Measurements from ENCODE around the gene UROC1. TPM values are rescaled to one million over a fixed set of nuclear protein-coding genes. Genes with fewer than 3 reads are reported as not detected.

UROC1 gene
- total and polyA plus RNA-seq, 2 of the 13 experiments (the other 11 are each of a cell fraction or from before 2014, with no cell fraction given) = 0.71 to 1.3 TPM

DNA sequence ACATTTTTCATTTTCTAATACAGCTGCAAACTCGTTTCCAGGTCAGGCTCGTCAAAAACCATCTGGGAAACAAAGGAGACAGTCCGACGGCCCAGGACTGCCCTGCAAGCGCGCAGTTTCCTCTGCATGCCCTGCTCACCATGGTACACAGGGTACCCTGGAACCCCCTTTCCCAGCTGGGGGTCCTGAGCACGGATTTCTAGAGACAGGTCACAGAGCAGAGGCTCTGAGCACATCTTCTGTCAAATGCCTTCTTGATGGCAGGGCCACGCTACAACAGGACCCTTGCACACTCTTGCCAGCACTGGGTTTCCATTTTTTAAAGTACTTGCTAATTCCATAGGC, 50.0 kb downstream of the UROC1 start (continued):
- no peak for TF ChIP-seq ARID3A (IDR thresholded peaks at IDR 0.05; ENCODE audit: low read depth, low read length)
- TF ChIP-seq PITX1 (CRISPR knock-in tag; IDR thresholded peaks at IDR 0.05) = no peak
- no peak for TF ChIP-seq NFATC3 (CRISPR knock-in tag; IDR thresholded peaks at IDR 0.05)
- TF ChIP-seq ZNF431 (CRISPR knock-in tag; IDR thresholded peaks at IDR 0.05; ENCODE audit: borderline replicate concordance, low read depth) = no peak
- no peak for TF ChIP-seq ZNF136 (CRISPR knock-in tag; IDR thresholded peaks at IDR 0.05; ENCODE audit: low read depth)
- no peak for TF ChIP-seq PAX8 (CRISPR knock-in tag; IDR thresholded peaks at IDR 0.05; ENCODE audit: borderline replicate concordance)
- no peak for TF ChIP-seq ZNF724P (CRISPR knock-in tag; IDR thresholded peaks at IDR 0.05; ENCODE audit: borderline replicate concordance)
- TF ChIP-seq ZSCAN29 (CRISPR knock-in tag; conservative IDR thresholded peaks at IDR 0.05) = no peak
- TF ChIP-seq AKAP8 (CRISPR knock-in tag; IDR thresholded peaks at IDR 0.05) = no peak
- TF ChIP-seq ZKSCAN1 (IDR thresholded peaks at IDR 0.05; ENCODE audit: low read length) = no peak
- TF ChIP-seq IKZF1 (IDR thresholded peaks at IDR 0.05) = no peak

DNA sequence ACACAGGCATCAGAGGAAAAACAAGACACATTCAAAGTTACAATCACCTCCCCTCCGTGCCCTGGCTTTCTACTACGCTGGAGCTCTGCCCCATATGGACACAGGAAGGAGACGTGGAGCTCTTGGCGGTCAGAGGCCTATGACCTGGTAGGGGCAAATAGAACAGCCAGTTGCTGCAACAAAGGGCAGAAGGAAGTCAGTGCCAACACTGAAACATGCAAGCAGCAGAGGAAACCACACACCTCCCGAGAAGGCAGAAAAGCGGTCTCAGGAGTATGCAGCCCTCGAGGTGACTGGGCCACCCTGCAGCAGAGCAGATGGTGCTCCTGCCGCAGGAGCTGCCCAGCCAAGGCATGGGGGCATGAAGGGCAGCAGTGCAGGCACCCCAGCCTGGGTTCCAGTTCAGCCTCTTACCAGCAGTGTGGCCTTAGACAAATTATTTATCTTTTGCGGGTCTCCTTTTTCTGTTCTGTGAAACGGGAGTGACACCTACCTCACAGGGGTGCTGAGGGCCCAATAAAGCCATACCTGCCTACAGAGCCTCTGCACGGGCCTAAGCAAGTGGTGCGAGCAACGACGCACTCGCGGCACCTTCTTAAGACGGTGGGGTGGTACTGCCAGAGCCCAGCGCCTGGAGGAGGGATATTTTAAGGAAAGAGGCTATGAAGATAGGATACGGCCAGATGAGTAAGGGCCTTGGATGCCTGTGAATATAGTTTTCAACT, 50.5 kb downstream of the UROC1 start:
- in situ Hi-C loops (cut with HindIII; ENCODE audit: extremely low pct_ligation_motif_present, low pct_unique_long_range_greater_than_20kb) (no loop called here), intact Hi-C loops (cut with micrococcal nuclease; ENCODE audit: unreplicated experiment) (no loop called here)
- Histone ChIP-seq H3K9ac (ENCODE audit: insufficient read depth, low read depth, low read length) (no peak overlapping the region), H3K9me3 (ENCODE audit: low read length) (no peaks in the 10 kb centered on the region), H3K27me3 (ENCODE audit: control insufficient read depth in 1 of 2, insufficient read depth in 2 of 2, low read length in 2 of 2) (no peaks in the 10 kb centered on the region), H2AFZ (ENCODE audit: low read length) (no peak overlapping the region), H3K36me3 (replicated peaks in 1 of 2; ENCODE audit: control insufficient read depth in 1 of 2, insufficient read depth in 2 of 2, low read length in 2 of 2) (peaks cover 28 to 89% of the 10 kb centered on the region in 2 experiments), H3K4me3 (replicated peaks in 1 of 3; ENCODE audit: insufficient read depth in 1 of 3, low read depth in 2 of 3, low read length in 3 of 3) (no peak overlapping the region), H3K79me2 (ENCODE audit: insufficient read depth, low read length) (peaks cover 55% of the 10 kb centered on the region), H3K27ac (ENCODE audit: extremely low read length, insufficient read depth, low read length) (no peak overlapping the region), H3K4me2 (ENCODE audit: low read depth, low read length) (no peak overlapping the region), H4K20me1 (ENCODE audit: insufficient read depth, low read length) (peaks cover 21% of the 10 kb centered on the region), H3K4me1 (ENCODE audit: insufficient read depth, low read length) (peaks cover 68% of the 10 kb centered on the region)
- DNase-seq (ENCODE audit: low spot score) = no peak
- no peak for ATAC-seq
- BruUV-seq (replicated peaks) = no TSS peak
- 94% methylated on average over 18 of the region's 19 CpGs for WGBS (ENCODE audit: low lambda C conversion rate)
- ChIA-PET POLR2A (interaction anchor here (2.4 kb wide), 1 partner anchor 8 kb away, joined by 13 read pairs; the partner anchor contains the start of gene ZXDC), CTCF (ENCODE audit: low intra/inter-chr PET ratio, low total read pairs) (no interaction called here)
- FAIRE-seq = no peak
- no peak for TF ChIP-seq SETDB1 (CRISPR knock-in tag; IDR thresholded peaks at IDR 0.05; ENCODE audit: borderline replicate concordance)
- TF ChIP-seq ZNF136 (CRISPR knock-in tag; IDR thresholded peaks at IDR 0.05; ENCODE audit: low read depth) = no peak
- TF ChIP-seq, protein P1, sequence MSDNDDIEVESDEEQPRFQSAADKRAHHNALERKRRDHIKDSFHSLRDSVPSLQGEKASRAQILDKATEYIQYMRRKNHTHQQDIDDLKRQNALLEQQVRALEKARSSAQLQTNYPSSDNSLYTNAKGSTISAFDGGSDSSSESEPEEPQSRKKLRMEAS (IDR thresholded peaks at IDR 0.05) = no peak
- no peak for TF ChIP-seq TBX3 (IDR thresholded peaks at IDR 0.05; ENCODE audit: borderline replicate concordance)
- no peak for TF ChIP-seq ZNF44 (CRISPR knock-in tag; IDR thresholded peaks at IDR 0.05)
- TF ChIP-seq RARG (CRISPR knock-in tag; IDR thresholded peaks at IDR 0.05; ENCODE audit: low read depth) = no peak
- no peak for TF ChIP-seq ONECUT2 (CRISPR knock-in tag; IDR thresholded peaks at IDR 0.05)
- no peak for TF ChIP-seq ZNF790 (CRISPR knock-in tag; IDR thresholded peaks at IDR 0.05; ENCODE audit: borderline replicate concordance)
- no peak for TF ChIP-seq ZNF703 (CRISPR knock-in tag; IDR thresholded peaks at IDR 0.05; ENCODE audit: borderline replicate concordance)
